GM06990 (cell line): ENCODE results near the gene ENO1.
A peak's percentile ranks its signal among the peaks of the same experiment; 100 is the strongest.

Source experiments
- DNase-seq: peaks from one replicate; pipeline ENCODE4 v3.0.0-alpha.2; 2011; ENCODE audit not compliant: insufficient read length; ENCODE audit errors: extremely low read depth
- H3K27me3 ChIP-seq: replicated peaks from 2 replicates; pipeline ENCODE4 v1.6.0; 2011; ENCODE audit warnings: low read length; ENCODE audit not compliant: control insufficient read depth, insufficient read depth
- H3K36me3 ChIP-seq: 2 replicates; pipeline ENCODE4 v1.5.1; 2011; ENCODE audit warnings: low read length; ENCODE audit not compliant: control insufficient read depth, insufficient read depth
- H3K4me3 ChIP-seq: replicated peaks from 2 replicates; pipeline ENCODE4 v1.5.1; 2011; ENCODE audit warnings: low read depth, mild to moderate bottlenecking, control low read depth, low read length
- TF ChIP-seq, protein P1 (sequence below): IDR thresholded peaks from 2 replicates; pipeline ENCODE4 v1.5.1; 2011; ENCODE audit warnings: low read length, control low read depth, mild to moderate bottlenecking, inconsistent platforms; ENCODE audit not compliant: insufficient read depth, poor library complexity, severe bottlenecking

Gene ENO1

DNA sequence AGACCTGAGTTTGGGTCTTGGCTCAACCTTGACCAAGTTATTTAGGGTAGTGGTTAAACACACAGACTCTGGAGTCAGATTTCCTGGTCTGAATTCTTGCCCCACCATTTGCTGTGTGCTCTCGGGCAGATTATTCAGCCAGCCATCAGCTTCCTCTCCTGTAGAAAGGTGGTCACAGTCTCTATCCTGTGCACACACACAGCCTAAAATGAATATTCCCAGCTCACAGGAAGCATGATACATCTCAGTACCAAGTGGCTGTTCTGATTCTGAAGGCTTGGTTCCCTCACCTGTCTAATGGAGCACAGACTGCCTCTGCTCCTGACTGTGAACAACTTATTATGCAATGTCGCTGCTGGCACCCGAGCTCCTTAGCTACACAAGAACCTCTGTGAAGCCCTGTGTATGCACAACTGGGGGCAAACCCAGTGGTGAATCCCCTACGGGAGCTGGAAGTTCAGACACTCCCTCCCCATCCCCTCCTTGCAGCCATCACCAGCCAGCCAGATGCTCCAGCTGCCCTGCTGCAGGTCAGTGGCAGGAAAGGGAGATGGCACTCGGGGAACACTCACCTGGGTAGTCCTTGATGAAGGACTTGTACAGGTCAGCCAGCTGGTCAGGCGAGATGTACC lies 13.7 kb downstream of the ENO1 start:
- Histone ChIP-seq H3K4me3 (no peak overlapping the region), H3K27me3 (no peaks in the 10 kb centered on the region), H3K36me3 (peaks cover 68% of the 10 kb centered on the region)
- DNase-seq, result no peak
- TF ChIP-seq, protein P1, sequence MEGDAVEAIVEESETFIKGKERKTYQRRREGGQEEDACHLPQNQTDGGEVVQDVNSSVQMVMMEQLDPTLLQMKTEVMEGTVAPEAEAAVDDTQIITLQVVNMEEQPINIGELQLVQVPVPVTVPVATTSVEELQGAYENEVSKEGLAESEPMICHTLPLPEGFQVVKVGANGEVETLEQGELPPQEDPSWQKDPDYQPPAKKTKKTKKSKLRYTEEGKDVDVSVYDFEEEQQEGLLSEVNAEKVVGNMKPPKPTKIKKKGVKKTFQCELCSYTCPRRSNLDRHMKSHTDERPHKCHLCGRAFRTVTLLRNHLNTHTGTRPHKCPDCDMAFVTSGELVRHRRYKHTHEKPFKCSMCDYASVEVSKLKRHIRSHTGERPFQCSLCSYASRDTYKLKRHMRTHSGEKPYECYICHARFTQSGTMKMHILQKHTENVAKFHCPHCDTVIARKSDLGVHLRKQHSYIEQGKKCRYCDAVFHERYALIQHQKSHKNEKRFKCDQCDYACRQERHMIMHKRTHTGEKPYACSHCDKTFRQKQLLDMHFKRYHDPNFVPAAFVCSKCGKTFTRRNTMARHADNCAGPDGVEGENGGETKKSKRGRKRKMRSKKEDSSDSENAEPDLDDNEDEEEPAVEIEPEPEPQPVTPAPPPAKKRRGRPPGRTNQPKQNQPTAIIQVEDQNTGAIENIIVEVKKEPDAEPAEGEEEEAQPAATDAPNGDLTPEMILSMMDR, result no peak

DNA sequence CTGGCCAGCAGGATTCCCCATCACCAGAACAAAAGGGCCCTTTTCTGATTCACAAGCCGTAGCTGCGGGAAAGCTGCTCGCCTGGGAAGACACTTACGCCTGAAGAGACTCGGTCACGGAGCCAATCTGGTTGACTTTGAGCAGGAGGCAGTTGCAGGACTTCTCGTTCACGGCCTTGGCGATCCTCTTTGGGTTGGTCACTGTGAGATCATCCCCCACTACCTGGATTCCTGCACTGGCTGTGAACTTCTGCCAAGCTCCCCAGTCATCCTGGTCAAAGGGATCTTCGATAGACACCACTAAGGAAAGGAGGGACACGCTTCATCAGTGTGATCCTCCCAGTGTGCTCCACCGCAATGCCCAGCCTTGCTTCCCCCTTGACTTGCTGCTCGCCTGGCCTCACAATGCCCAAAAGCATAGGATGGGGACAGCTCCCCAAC lies 14.7 kb downstream of the ENO1 start:
- no peak for DNase-seq
- no peak overlapping the region for H3K4me3 ChIP-seq
- H3K27me3 ChIP-seq, result no peaks in the 10 kb centered on the region
- TF ChIP-seq, protein P1, result no peak
- H3K36me3 ChIP-seq, result peaks cover 70% of the 10 kb centered on the region

DNA sequence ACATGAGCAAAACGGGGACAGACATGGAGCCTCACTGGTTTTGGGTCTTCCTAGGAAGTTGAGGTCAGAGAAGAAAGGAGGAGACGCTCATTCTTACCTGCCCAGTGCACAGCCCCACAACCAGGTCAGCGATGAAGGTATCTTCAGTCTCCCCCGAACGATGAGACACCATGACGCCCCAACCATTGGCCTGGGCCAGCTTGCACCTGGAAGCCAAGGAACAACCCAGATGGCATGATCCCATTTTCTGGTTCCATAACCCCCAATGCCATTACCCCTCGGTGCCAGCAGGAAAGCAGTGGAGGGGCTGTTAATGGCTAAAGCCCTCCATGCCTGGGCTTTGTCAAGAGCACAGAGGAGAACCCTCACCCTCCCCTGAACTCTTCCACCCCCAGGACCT lies 15.3 kb downstream of the ENO1 start:
- TF ChIP-seq, protein P1, result no peak
- H3K36me3 ChIP-seq, result peaks cover 70% of the 10 kb centered on the region
- H3K4me3 ChIP-seq, result no peak overlapping the region
- DNase-seq, result no peak
- no peaks in the 10 kb centered on the region for H3K27me3 ChIP-seq

DNA sequence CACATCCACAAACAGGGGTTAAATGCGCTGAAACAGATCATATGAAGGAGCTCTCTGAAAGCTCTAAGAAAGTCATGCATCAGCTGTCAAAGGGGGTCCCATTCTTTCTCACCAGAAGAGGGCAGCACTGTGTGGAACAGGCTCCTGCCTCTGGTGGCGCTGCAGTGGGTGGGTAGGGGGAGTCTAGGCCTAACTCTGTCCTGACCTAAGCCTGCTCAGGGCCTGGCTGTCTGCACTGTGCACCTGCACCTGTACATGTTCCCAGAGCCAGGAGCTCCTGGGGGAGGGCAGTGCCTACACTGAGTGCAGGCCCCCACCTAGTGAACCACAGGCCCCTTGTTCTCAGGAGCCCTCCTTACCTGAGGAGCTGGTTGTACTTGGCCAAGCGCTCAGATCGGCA lies 16.0 kb downstream of the ENO1 start:
- Histone ChIP-seq H3K4me3 (no peak overlapping the region), H3K27me3 (no peaks in the 10 kb centered on the region), H3K36me3 (peaks cover 68% of the 10 kb centered on the region)
- DNase-seq, result no peak
- TF ChIP-seq, protein P1, result peak; percentile 63

DNA sequence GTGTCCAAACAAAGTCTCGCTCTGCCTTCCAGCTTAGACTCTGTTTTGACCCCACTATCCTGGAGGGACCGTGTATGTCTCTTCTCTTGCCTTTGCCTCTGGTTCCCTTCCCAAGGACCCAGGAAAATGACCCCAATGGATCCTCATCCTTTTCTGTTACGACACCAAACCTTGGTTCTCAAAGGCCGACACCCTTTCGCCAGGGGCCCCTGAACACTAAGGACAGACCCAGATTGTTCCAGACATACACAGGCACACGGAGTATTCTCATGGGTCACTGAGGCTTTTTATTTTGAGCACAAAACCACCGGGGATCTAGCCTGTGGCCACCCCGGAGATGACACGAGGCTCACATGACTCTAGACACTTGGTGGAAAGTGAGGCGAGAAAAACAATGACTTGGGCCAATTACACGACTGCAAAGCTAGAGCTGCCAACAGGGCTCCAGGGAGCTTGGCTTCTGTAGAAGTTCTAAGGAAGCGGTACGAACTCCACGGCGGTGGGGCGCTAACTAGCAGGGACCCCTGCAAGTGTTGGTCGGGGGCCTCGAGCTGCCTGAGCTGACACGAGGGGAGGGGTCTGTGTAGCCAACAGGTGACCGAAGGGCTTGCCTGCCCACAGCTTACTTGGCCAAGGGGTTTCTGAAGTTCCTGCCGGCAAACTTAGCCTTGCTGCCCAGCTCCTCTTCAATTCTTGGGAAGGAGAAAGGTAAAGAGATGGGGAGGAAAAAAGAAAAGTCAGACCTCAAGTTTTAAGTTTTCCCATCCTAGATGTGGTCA lies 17.6 kb downstream of the ENO1 start:
- H3K4me3 ChIP-seq, result no peak overlapping the region
- TF ChIP-seq, protein P1, result no peak
- H3K27me3 ChIP-seq, result no peaks in the 10 kb centered on the region
- peaks cover 60% of the 10 kb centered on the region for H3K36me3 ChIP-seq
- DNase-seq, result no peak
